CD4-positive, alpha-beta T cell (primary cell): ENCODE results near the gene ATP8A2. TPM values are rescaled to one million over a fixed set of nuclear protein-coding genes. Genes with fewer than 3 reads are reported as not detected.

Experiments
- ATAC-seq: fragments of 200-7000 bp; cut with Tn5 transposase; one replicate; pipeline ENCODE4 v1.10.0; 2022; ENCODE audit warnings: mild to moderate bottlenecking; ENCODE audit not compliant: poor library complexity
- CTCF ChIA-PET: fragments of 350-600 bp; sonication (Branson Sonifier 250); formaldehyde crosslinking; loops from one replicate; lab custom pipeline; 2021; ENCODE audit warnings: antibody characterized with exemption, inconsistent platforms; lab: Charles Lee
- POLR2A ChIA-PET: fragments of 350-600 bp; sonication (Branson Sonifier 250); formaldehyde crosslinking; loops from one replicate; lab custom pipeline; 2021; ENCODE audit warnings: antibody characterized with exemption, inconsistent platforms; lab: Charles Lee
- DNase-seq, 14 experiments: peaks; one replicate each; pipeline ENCODE4 v3.0.0-alpha.2; 2013 to 2020; ENCODE audit warnings: mixed read lengths in 2 of 14
- H3K27ac ChIP-seq, 2 donors: one replicate each; pipeline versions ENCODE4 v1.5.1 to v1.7.0; 2013; ENCODE audit warnings: low read length in 2 of 2, low read depth in 1 of 2, mild to moderate bottlenecking in 1 of 2
- H3K27me3 ChIP-seq, 2 experiments: 1 replicate in 1 of 2; 2 replicates in 1 of 2; pipeline versions ENCODE4 v1.6.1 to v1.7.0; 2013; ENCODE audit warnings: low read length in 2 of 2, control low read depth in 1 of 2, mild to moderate bottlenecking in 1 of 2, moderate library complexity in 1 of 2; ENCODE audit not compliant: insufficient read depth in 2 of 2, control insufficient read depth in 1 of 2
- H3K36me3 ChIP-seq: one replicate; pipeline ENCODE4 v1.6.1; 2013; ENCODE audit warnings: low read length, control low read depth; ENCODE audit not compliant: insufficient read depth
- H3K4me1 ChIP-seq: one replicate; pipeline ENCODE4 v1.6.1; 2013; ENCODE audit warnings: low read length, control low read depth; ENCODE audit not compliant: insufficient read depth
- H3K4me3 ChIP-seq: one replicate; pipeline ENCODE4 v1.5.1; 2013; ENCODE audit warnings: mild to moderate bottlenecking, low read length, moderate library complexity
- H3K9me3 ChIP-seq, 2 experiments: 1 replicate in 1 of 2; 2 replicates in 1 of 2; pipeline versions ENCODE4 v1.6.1 to v1.7.0; 2013; ENCODE audit warnings: low read length in 2 of 2, mild to moderate bottlenecking in 2 of 2, control low read depth in 1 of 2, moderate library complexity in 1 of 2; ENCODE audit not compliant: control insufficient read depth in 1 of 2, insufficient read depth in 1 of 2
- H3K27ac Mint-ChIP-seq: one replicate; pipeline ENCODE4 v1.8.0; 2020; ENCODE audit warnings: mixed read lengths
- H3K27me3 Mint-ChIP-seq: one replicate; pipeline ENCODE4 v1.8.0; 2021; ENCODE audit warnings: mixed read lengths
- H3K36me3 Mint-ChIP-seq: one replicate; pipeline ENCODE4 v1.8.0; 2021; ENCODE audit warnings: low read depth, mixed read lengths
- H3K4me1 Mint-ChIP-seq: one replicate; pipeline ENCODE4 v1.8.0; 2021; ENCODE audit warnings: low read depth, mixed read lengths
- H3K4me3 Mint-ChIP-seq: one replicate; pipeline ENCODE4 v1.8.0; 2020; ENCODE audit warnings: mild to moderate bottlenecking, mixed read lengths
- H3K9me3 Mint-ChIP-seq: one replicate; pipeline ENCODE4 v1.8.0; 2020; ENCODE audit warnings: mixed read lengths
- intact Hi-C, 2 experiments: fragments of 100-400 bp; cut with DNase I in 1 of 2; cut with micrococcal nuclease in 1 of 2; formaldehyde crosslinking; loops; one replicate each; pipeline versions ENCODE4 v1.15.1 to v1.9.0; 2023 to 2025; cut with DNase I, micrococcal nuclease
- total RNA-seq, 174 experiments: library from RNA in 2 of 174; stranded (reverse) in 2 of 174; gene quantifications; one replicate each; pipeline ENCODE4 v1.2.3 and lab custom pipeline; 2021 to 2026
- TF ChIP-seq, protein P1 (sequence below): fragments of 200-600 bp; IDR thresholded peaks from one replicate; pipeline ENCODE4 v1.8.0; 2022; ENCODE audit warnings: antibody characterized with exemption, mild to moderate bottlenecking

Gene ATP8A2
- total RNA-seq, 2 experiments from 2014 or later = 0.22 to 0.36 TPM

DNA sequence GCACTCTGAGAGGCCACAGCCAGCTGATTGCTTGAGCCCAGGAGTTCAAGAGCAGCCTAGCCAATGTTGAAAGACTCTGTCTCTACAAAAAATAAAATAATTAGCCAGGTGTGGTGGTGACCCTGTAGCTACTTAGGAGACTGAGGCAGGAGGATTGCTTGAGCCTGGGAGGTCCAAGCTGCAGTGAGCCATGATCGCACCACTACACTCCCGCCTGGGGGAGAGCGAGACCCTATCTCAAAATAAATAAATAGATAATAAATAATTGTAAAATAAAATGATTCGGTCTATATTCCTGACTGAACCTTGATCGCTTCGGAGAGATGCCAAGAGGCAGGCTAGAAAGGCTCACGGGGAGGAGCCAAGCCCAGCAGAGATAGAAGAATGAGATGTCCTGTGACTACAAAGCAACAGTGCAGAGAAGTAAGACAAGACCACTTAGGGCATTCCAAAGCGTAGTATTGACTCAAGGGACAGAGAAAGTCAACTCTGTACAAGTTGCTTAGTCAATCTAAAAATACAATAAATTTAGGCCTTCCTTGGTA, 667.2 kb downstream of the ATP8A2 start:
- Histone ChIP-seq H3K27ac (no peak overlapping the region), H3K4me1 (no peaks in the 10 kb centered on the region), H3K9me3 (no peaks in the 10 kb centered on the region), H3K36me3 (no peaks in the 10 kb centered on the region), H3K4me3 (no peak overlapping the region), H3K27me3 (no peaks in the 10 kb centered on the region)
- H3K36me3 Mint-ChIP-seq = no peaks in the 10 kb centered on the region
- ChIA-PET CTCF (no interaction called here), POLR2A (no interaction called here)
- H3K4me3 Mint-ChIP-seq = no peak overlapping the region
- TF ChIP-seq, protein P1, sequence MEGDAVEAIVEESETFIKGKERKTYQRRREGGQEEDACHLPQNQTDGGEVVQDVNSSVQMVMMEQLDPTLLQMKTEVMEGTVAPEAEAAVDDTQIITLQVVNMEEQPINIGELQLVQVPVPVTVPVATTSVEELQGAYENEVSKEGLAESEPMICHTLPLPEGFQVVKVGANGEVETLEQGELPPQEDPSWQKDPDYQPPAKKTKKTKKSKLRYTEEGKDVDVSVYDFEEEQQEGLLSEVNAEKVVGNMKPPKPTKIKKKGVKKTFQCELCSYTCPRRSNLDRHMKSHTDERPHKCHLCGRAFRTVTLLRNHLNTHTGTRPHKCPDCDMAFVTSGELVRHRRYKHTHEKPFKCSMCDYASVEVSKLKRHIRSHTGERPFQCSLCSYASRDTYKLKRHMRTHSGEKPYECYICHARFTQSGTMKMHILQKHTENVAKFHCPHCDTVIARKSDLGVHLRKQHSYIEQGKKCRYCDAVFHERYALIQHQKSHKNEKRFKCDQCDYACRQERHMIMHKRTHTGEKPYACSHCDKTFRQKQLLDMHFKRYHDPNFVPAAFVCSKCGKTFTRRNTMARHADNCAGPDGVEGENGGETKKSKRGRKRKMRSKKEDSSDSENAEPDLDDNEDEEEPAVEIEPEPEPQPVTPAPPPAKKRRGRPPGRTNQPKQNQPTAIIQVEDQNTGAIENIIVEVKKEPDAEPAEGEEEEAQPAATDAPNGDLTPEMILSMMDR = no peak
- no peak for DNase-seq
- H3K27me3 Mint-ChIP-seq = peaks cover 5% of the 10 kb centered on the region
- H3K27ac Mint-ChIP-seq = no peak overlapping the region
- no peaks in the 10 kb centered on the region for H3K4me1 Mint-ChIP-seq
- ATAC-seq = no peak
- no peaks in the 10 kb centered on the region for H3K9me3 Mint-ChIP-seq
- intact Hi-C loops = no loop called here

DNA sequence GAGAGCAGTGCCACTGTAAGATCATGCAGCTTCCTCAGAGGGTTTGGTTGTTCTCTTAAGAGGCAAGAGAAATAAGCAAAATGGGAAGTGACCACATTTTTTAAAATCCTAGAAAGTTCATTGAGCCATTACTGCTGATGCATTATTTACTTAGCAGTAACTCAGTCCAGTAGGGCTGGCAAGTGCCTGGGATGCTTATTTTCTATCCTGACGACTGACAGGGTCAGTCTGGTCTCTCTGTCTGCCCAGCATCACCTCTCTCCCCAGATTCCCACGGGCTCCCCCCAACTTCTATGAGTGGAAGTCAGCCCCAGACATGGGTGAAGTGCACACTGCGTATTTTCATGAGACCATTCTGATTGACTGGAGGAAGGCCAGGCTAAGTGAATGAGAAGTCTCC, 669.7 kb downstream of the ATP8A2 start:
- no peaks in the 10 kb centered on the region for H3K4me1 ChIP-seq
- no peaks in the 10 kb centered on the region for H3K36me3 Mint-ChIP-seq
- H3K36me3 ChIP-seq = no peaks in the 10 kb centered on the region
- intact Hi-C loops = no loop called here
- H3K4me1 Mint-ChIP-seq = peaks cover 9% of the 10 kb centered on the region
- no peak overlapping the region for H3K4me3 Mint-ChIP-seq
- peaks cover 0 to 1% of the 10 kb centered on the region in 2 experiments for H3K9me3 ChIP-seq
- TF ChIP-seq, protein P1 = no peak
- no peak for ATAC-seq
- CTCF ChIA-PET = no interaction called here
- no peak overlapping the region for H3K27ac ChIP-seq
- no peaks in the 10 kb centered on the region for H3K27me3 ChIP-seq
- H3K27me3 Mint-ChIP-seq = peaks cover 5% of the 10 kb centered on the region
- no peaks in the 10 kb centered on the region for H3K9me3 Mint-ChIP-seq
- no peak overlapping the region for H3K4me3 ChIP-seq
- DNase-seq = no peak
- POLR2A ChIA-PET = no interaction called here
- H3K27ac Mint-ChIP-seq = no peak overlapping the region

DNA sequence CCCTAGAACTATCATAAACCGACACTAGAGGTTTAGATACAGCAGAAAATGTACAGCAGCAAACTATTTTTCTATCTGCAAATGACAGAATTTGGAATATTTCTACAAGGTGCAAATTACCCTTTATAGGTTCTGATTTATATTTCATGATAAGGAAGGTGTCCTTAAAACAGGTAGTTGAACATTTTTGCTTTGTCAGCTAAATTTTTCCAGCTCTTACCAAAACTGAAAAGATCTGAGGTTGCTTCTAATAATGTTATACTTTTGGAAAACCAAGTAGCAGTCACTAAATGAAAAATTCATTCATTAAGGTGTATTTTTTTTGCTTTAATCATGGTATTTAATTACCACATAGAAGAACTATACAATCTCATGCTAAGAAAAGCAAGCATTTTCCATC, 671.0 kb downstream of the ATP8A2 start:
- Histone ChIP-seq H3K9me3 (peaks cover 0 to 5% of the 10 kb centered on the region in 2 experiments), H3K4me1 (no peaks in the 10 kb centered on the region), H3K27me3 (no peaks in the 10 kb centered on the region), H3K27ac (no peak overlapping the region), H3K36me3 (no peaks in the 10 kb centered on the region), H3K4me3 (no peak overlapping the region)
- H3K27ac Mint-ChIP-seq = no peak overlapping the region
- TF ChIP-seq, protein P1 = no peak
- H3K27me3 Mint-ChIP-seq = peaks cover 10% of the 10 kb centered on the region
- ChIA-PET POLR2A (no interaction called here), CTCF (interaction anchor here (1.3 kb wide), 1 partner anchor 10 kb away, joined by 3 read pairs; no protein-coding TSS in a partner anchor)
- ATAC-seq (no peak), DNase-seq (no peak)
- intact Hi-C loops = no loop called here
- no peaks in the 10 kb centered on the region for H3K36me3 Mint-ChIP-seq
- no peak overlapping the region for H3K4me3 Mint-ChIP-seq
- H3K4me1 Mint-ChIP-seq = peaks cover 9% of the 10 kb centered on the region
- H3K9me3 Mint-ChIP-seq = no peaks in the 10 kb centered on the region
